H1 (cell line): ENCODE data around the gene ANKIB1. TPM values are rescaled to one million over a fixed set of nuclear protein-coding genes. Genes with fewer than 3 reads are reported as not detected.

Experiments used
- CTCF ChIA-PET: fragments of 300-600 bp; sonication (Branson Sonifier 250); formaldehyde crosslinking; loops from one replicate; lab custom pipeline; 2021; ENCODE audit not compliant: partially characterized antibody; lab: Charles Lee
- POLR2A ChIA-PET: fragments of 300-600 bp; sonication (Branson Sonifier 250); formaldehyde crosslinking; loops from one replicate; lab custom pipeline; 2021; ENCODE audit warnings: inconsistent platforms; ENCODE audit not compliant: partially characterized antibody; lab: Charles Lee
- DNase-seq, 2 experiments: peaks; one replicate each; pipeline versions ENCODE4 v3.0.0 to v3.0.0-alpha.2; 2010 to 2022; ENCODE audit warnings: low spot score in 2 of 2, low read depth in 1 of 2, mixed read lengths in 1 of 2
- FAIRE-seq: peaks from 2 replicates; lab custom pipeline; 2011; peaks lifted over from hg19 to GRCh38; lab: Jason Lieb, UNC
- H2AFZ ChIP-seq: 2 replicates; pipeline ENCODE4 v1.8.1; 2012; ENCODE audit warnings: low read length, inconsistent platforms
- H2AK5ac ChIP-seq: 2 replicates; pipeline ENCODE4 v1.6.1; 2013; ENCODE audit warnings: low read depth, low read length
- H2BK120ac ChIP-seq: replicated peaks from 2 replicates; pipeline ENCODE3; 2013; ENCODE audit warnings: low read depth, low read length, inconsistent platforms
- H2BK12ac ChIP-seq: 2 replicates; pipeline ENCODE4 v1.6.1; 2013; ENCODE audit warnings: low read depth, low read length
- H2BK15ac ChIP-seq: 2 replicates; pipeline ENCODE4 v1.6.1; 2013; ENCODE audit warnings: low read length
- H2BK20ac ChIP-seq: 2 replicates; pipeline ENCODE4 v1.6.1; 2013; ENCODE audit warnings: low read length
- H2BK5ac ChIP-seq: 2 replicates; pipeline ENCODE4 v1.6.1; 2013; ENCODE audit warnings: low read depth, low read length
- H3K14ac ChIP-seq: 2 replicates; pipeline ENCODE4 v1.6.1; 2013; ENCODE audit warnings: inconsistent platforms; ENCODE audit not compliant: insufficient read length
- H3K18ac ChIP-seq: 2 replicates; pipeline ENCODE4 v1.6.1; 2013; ENCODE audit warnings: low read length; ENCODE audit errors: extremely low read depth
- H3K23ac ChIP-seq: 2 replicates; pipeline ENCODE4 v1.6.1; 2013; ENCODE audit warnings: inconsistent platforms; ENCODE audit not compliant: insufficient read length
- H3K23me2 ChIP-seq: 2 replicates; pipeline ENCODE4 v1.6.1; 2013; ENCODE audit warnings: low read depth, low read length
- H3K27ac ChIP-seq: 2 replicates; pipeline ENCODE4 v1.6.1; 2011; ENCODE audit warnings: low read depth, low read length, inconsistent platforms
- H3K27me3 ChIP-seq, 4 experiments: replicated peaks in 1 of 4; 1 replicate in 1 of 4; 2 replicates in 3 of 4; pipeline versions ENCODE4 v1.6.1 to v1.8.1; 2011 to 2013; ENCODE audit warnings: low read length in 3 of 4, mild to moderate bottlenecking in 3 of 4, inconsistent platforms in 2 of 4, mixed read lengths in 2 of 4, moderate library complexity in 1 of 4; ENCODE audit not compliant: control insufficient read depth in 3 of 4, insufficient read depth in 3 of 4; ENCODE audit errors: extremely low read depth in 1 of 4
- H3K36me3 ChIP-seq, 4 experiments: 2 replicates each; pipeline versions ENCODE4 v1.6.1 to v1.8.1; 2011 to 2013; ENCODE audit warnings: mild to moderate bottlenecking in 4 of 4, low read length in 3 of 4, moderate library complexity in 2 of 4, control low read depth in 1 of 4, inconsistent platforms in 1 of 4; ENCODE audit not compliant: insufficient read depth in 4 of 4, control insufficient read depth in 2 of 4
- H3K4ac ChIP-seq: replicated peaks from 2 replicates; pipeline ENCODE3; 2013; ENCODE audit warnings: low read length, low read depth, mixed read lengths, inconsistent platforms; ENCODE audit not compliant: insufficient read length
- H3K4me1 ChIP-seq, 4 experiments: replicated peaks in 1 of 4; 1 replicate in 1 of 4; 2 replicates in 3 of 4; pipeline versions ENCODE4 v1.6.1 to v1.8.1; 2011 to 2013; ENCODE audit warnings: low read length in 3 of 4, inconsistent platforms in 2 of 4, mixed read lengths in 1 of 4; ENCODE audit not compliant: insufficient read depth in 4 of 4, control insufficient read depth in 3 of 4
- H3K4me2 ChIP-seq, 2 experiments: 2 replicates each; pipeline versions ENCODE4 v1.6.1 to v1.8.1; 2011 to 2013; ENCODE audit warnings: low read depth in 2 of 2, low read length in 2 of 2, control low read depth in 1 of 2, inconsistent platforms in 1 of 2, mild to moderate bottlenecking in 1 of 2; ENCODE audit not compliant: insufficient read depth in 1 of 2
- H3K4me3 ChIP-seq, 4 experiments: fragments of 200-600, 300-600 bp in 1 of 4; sonication (generic), shearing (Covaris generic), sonication (Bioruptor Twin) in 1 of 4; 2 replicates each; pipeline versions ENCODE4 v1.5.1 to v1.8.1; 2011 to 2016; ENCODE audit warnings: low read length in 4 of 4, low read depth in 3 of 4, control low read depth in 2 of 4, inconsistent platforms in 2 of 4, mild to moderate bottlenecking in 2 of 4, mixed read lengths in 1 of 4, moderate library complexity in 1 of 4; ENCODE audit not compliant: insufficient read depth in 2 of 4; ENCODE audit errors: extremely low read depth in 1 of 4
- H3K56ac ChIP-seq: replicated peaks from 2 replicates; pipeline ENCODE3; 2013; ENCODE audit warnings: low read depth, mild to moderate bottlenecking, mixed read lengths, low read length, inconsistent platforms; ENCODE audit not compliant: insufficient read length
- H3K79me1 ChIP-seq: 2 replicates; pipeline ENCODE4 v1.6.1; 2013; ENCODE audit warnings: low read depth, low read length, control low read depth
- H3K79me2 ChIP-seq, 2 experiments: 2 replicates each; pipeline versions ENCODE4 v1.6.1 to v1.8.1; 2012 to 2013; ENCODE audit warnings: low read length in 2 of 2, mild to moderate bottlenecking in 2 of 2, inconsistent platforms in 1 of 2; ENCODE audit not compliant: insufficient read depth in 2 of 2, control insufficient read depth in 1 of 2
- H3K9ac ChIP-seq, 4 experiments: replicated peaks in 1 of 4; 1 replicate in 1 of 4; 2 replicates in 3 of 4; pipeline versions ENCODE4 v1.6.1 to v1.8.1; 2011 to 2013; ENCODE audit warnings: low read depth in 3 of 4, low read length in 3 of 4, control low read depth in 2 of 4, mild to moderate bottlenecking in 2 of 4, moderate library complexity in 2 of 4, inconsistent platforms in 1 of 4; ENCODE audit errors: extremely low read depth in 1 of 4
- H3K9me3 ChIP-seq, 2 experiments: 2 replicates each; pipeline versions ENCODE4 v1.6.1 to v1.8.1; 2012 to 2013; ENCODE audit warnings: mild to moderate bottlenecking in 2 of 2, moderate library complexity in 2 of 2, control low read depth in 1 of 2, inconsistent platforms in 1 of 2, low read depth in 1 of 2, low read length in 1 of 2, mixed read lengths in 1 of 2; ENCODE audit not compliant: insufficient read depth in 2 of 2
- H4K20me1 ChIP-seq, 2 experiments: replicated peaks in 1 of 2; 2 replicates each; pipeline versions ENCODE3 to v1.8.1; 2011 to 2013; ENCODE audit warnings: inconsistent platforms in 2 of 2, low read length in 2 of 2, mild to moderate bottlenecking in 1 of 2; ENCODE audit not compliant: insufficient read depth in 2 of 2, control insufficient read depth in 1 of 2
- H4K5ac ChIP-seq: 2 replicates; pipeline ENCODE4 v1.6.1; 2013; ENCODE audit warnings: low read length, low read depth, mixed read lengths, inconsistent platforms; ENCODE audit not compliant: insufficient read length
- H4K8ac ChIP-seq: 2 replicates; pipeline ENCODE4 v1.8.0; 2013; ENCODE audit warnings: mild to moderate bottlenecking, moderate library complexity, low read length, inconsistent platforms; ENCODE audit not compliant: insufficient read depth; ENCODE audit errors: extremely low read depth
- H4K91ac ChIP-seq: replicated peaks from 2 replicates; pipeline ENCODE3; 2013; ENCODE audit warnings: low read length, mixed read lengths, inconsistent platforms; ENCODE audit not compliant: insufficient read length
- TEAD4 ChIP-seq: IDR thresholded peaks from 2 replicates; pipeline ENCODE4 v1.6.1; 2012; ENCODE audit warnings: low read depth, low read length, inconsistent platforms, mixed read lengths
- WGBS, 2 experiments: shearing (Covaris generic) in 1 of 2; methylation state at CpG; one replicate each; pipeline versions ENCODE4 v1.1.6 to v1.1.7; 2013 to 2015; ENCODE audit warnings: low lambda C conversion rate in 2 of 2, mixed read lengths in 2 of 2, inconsistent platforms in 1 of 2, low coverage in 1 of 2, missing lambda C conversion rate in 1 of 2; ENCODE audit not compliant: insufficient replicate concordance in 2 of 2, insufficient coverage in 1 of 2, insufficient read length in 1 of 2; ENCODE audit errors: extremely low coverage in 1 of 2, missing lambda C conversion rate in 1 of 2; 5-methylcytosine and 5-hydroxymethylcytosine counted together
- polyA plus RNA-seq, 7 experiments: library from polyadenylated mRNA; depleted of rRNA in 3 of 7; stranded (reverse) in 5 of 7; unstranded in 2 of 7; fragments of >200 nt in 5 of 7; fragments of 200-250 nt in 2 of 7; gene quantifications; 1 replicate in 5 of 7; 2 replicates in 1 of 7; 4 replicates in 1 of 7; pipeline versions ENCODE4 v1.2.1 to v1.2.3, GENCODE V29; 2011 to 2013; ENCODE audit warnings: missing spikeins in 2 of 7, mixed read lengths in 2 of 7
- total RNA-seq: library from RNA; stranded (reverse); fragmentation: NEBNext Ultra II Directional; extraction: Animal tissue kit (Norgen Biotek cat#: 25700); gene quantifications from 2 replicates; pipeline ENCODE4 v1.2.1, GENCODE V29; 2021

ANKIB1 gene
- total and polyA plus RNA-seq, 2 of the 8 experiments (the other 6 are each of a cell fraction or from before 2014, with no cell fraction given), result 19.2 to 43.0 TPM

- Histone ChIP-seq H3K79me2 (peaks cover 0 to 29% of the 10 kb centered on the region in 2 experiments; a peak in 2 of 4 replicates), H4K5ac (no peak overlapping the region), H2AK5ac (no peak overlapping the region), H3K27ac (no peak overlapping the region), H3K4ac (no peak overlapping the region), H3K9me3 (no peaks in the 10 kb centered on the region), H3K27me3 (no peaks in the 10 kb centered on the region), H3K36me3 (peaks cover 0 to 6% (median 0%) of the 10 kb centered on the region in 4 experiments; a peak in 1 of 8 replicates), H3K23ac (no peak overlapping the region), H2BK120ac (no peak overlapping the region), H2BK20ac (no peak overlapping the region), H3K56ac (no peak overlapping the region), H3K4me1 (peaks cover 0 to 3% (median 0%) of the 10 kb centered on the region in 4 experiments; a peak in 1 of 7 replicates), H3K79me1 (no peaks in the 10 kb centered on the region), H3K4me3 (no peak overlapping the region), H3K4me2 (no peak overlapping the region), H2BK15ac (no peak overlapping the region), H4K8ac (no peak overlapping the region), H3K9ac (no peak overlapping the region), H2BK5ac (no peak overlapping the region), H3K14ac (no peak overlapping the region), H2AFZ (no peak overlapping the region), H3K23me2 (no peaks in the 10 kb centered on the region; the same call in 1 of the 2 replicates), H3K18ac (no peak overlapping the region), H4K91ac (no peak overlapping the region), H2BK12ac (no peak overlapping the region), H4K20me1 (peaks cover 0 to 2% of the 10 kb centered on the region in 2 experiments)
- CTCF ChIA-PET, result interaction anchor here (0.8 to 1.1 kb wide), 2 partner anchors 15 to 152 kb away, joined by 3 to 5 read pairs; partner anchors contain the start of gene GATAD1
- 88% methylated on average over 1 of the region's 1 CpG; no CpG with 5 or more reads in 1 of the 2 experiments for WGBS, 2 experiments
- FAIRE-seq, result no peak
- DNase-seq, result no peak
- no peak for TF ChIP-seq TEAD4
- POLR2A ChIA-PET, result interaction anchor here (0.6 kb wide), 1 partner anchor 294 kb away, joined by 3 read pairs; no protein-coding TSS in a partner anchor
Measured at GRCh38 chr7:92295391-92295790, 49.6 kb downstream of the ANKIB1 start.
